Ovary (tissue), 9 donors: ENCODE data around the gene SEZ6. TPM values are rescaled to one million over a fixed set of nuclear protein-coding genes. Genes with fewer than 3 reads are reported as not detected.

Source experiments
- DNase-seq, 5 donors: peaks; one replicate each; pipeline ENCODE4 v3.0.0-alpha.2; 2019 to 2020
- H3K27ac ChIP-seq, 2 donors: fragments of 200-600 bp; one replicate each; pipeline versions ENCODE4 v1.5.1 to v1.8.0; 2019 to 2022
- H3K27me3 ChIP-seq: fragments of 200-600 bp; one replicate; pipeline ENCODE4 v1.8.0; 2022
- H3K36me3 ChIP-seq: fragments of 200-600 bp; sonication (generic); one replicate; pipeline ENCODE4 v1.5.1; 2019
- H3K4me1 ChIP-seq: one replicate; pipeline ENCODE4 v1.8.1; 2013; ENCODE audit warnings: mild to moderate bottlenecking, moderate library complexity; ENCODE audit not compliant: insufficient read depth
- H3K4me3 ChIP-seq: fragments of 200-600 bp; sonication (generic); one replicate; pipeline ENCODE4 v1.5.1; 2017
- H3K9me3 ChIP-seq, 2 donors: fragments of 200-600 bp in 1 of 2; sonication (generic) in 1 of 2; one replicate each; pipeline versions ENCODE4 v1.5.1 to v1.8.1; 2013 to 2019; ENCODE audit warnings: mild to moderate bottlenecking in 1 of 2, moderate library complexity in 1 of 2
- EP300 ChIP-seq: sonication (generic); formaldehyde crosslinking; IDR thresholded peaks from one replicate; pipeline ENCODE4 v1.6.1; 2017; ENCODE audit warnings: antibody characterized with exemption
- POLR2A ChIP-seq: fragments of 450-650 bp; IDR thresholded peaks from one replicate; pipeline ENCODE4 v1.6.1; 2017; ENCODE audit warnings: antibody characterized with exemption, mild to moderate bottlenecking, moderate library complexity
- WGBS, 3 donors: extraction: QIAGEN DNeasy Blood & Tissue Kit in 1 of 3; methylation state at CpG; one replicate each; pipeline versions ENCODE4 v1.1.5 to v1.1.7; 2013 to 2017; 5-methylcytosine and 5-hydroxymethylcytosine counted together
- intact Hi-C, 4 donors: fragments of 100-400 bp; cut with DNase I; formaldehyde crosslinking; loops; one replicate each; pipeline versions ENCODE4 v1.11.0 to v1.15.1; 2022 to 2023
- polyA plus RNA-seq, 2 donors: library from polyadenylated mRNA; stranded (reverse); fragments of 200-250 nt in 1 of 2; fragments of 350-450 nt in 1 of 2; fragmentation: Illumina TruSeq in 1 of 2; extraction: RNeasy Lipid Tissue Mini Kit (QIAGEN cat#74804) in 1 of 2; gene quantifications; one replicate each; pipeline ENCODE4 v1.2.3, GENCODE V29; 2013 to 2014
- total RNA-seq, 7 donors: library from RNA; depleted of rRNA in 2 of 7; stranded (reverse); fragments of >200 nt in 2 of 7; fragmentation: NEBNext Ultra II Directional in 3 of 7; extraction: Animal tissue kit (Norgen Biotek cat#: 25700) in 3 of 7; gene quantifications; one replicate each; pipeline versions ENCODE4 v1.1.0 to v1.2.4, GENCODE V29; 2016 to 2023
- TF ChIP-seq, protein P1 (sequence below), 3 donors: fragments of 450-650 bp in 2 of 3; fragments of 200-600 bp in 1 of 3; IDR thresholded peaks; one replicate each; pipeline versions ENCODE4 v1.5.1 to v1.8.0; 2016 to 2022; ENCODE audit warnings: antibody characterized with exemption in 3 of 3, mild to moderate bottlenecking in 1 of 3
- donor health status: DM: no; HTN: no; CAD: no; lungs with moderate emphysema.
- donor health status: DM: no; HTN: no; CAD: no.
- donor health status: Bipolar disorder and iron deficiency.
- donor health status: DM: yes; HTN: yes; CAD: no.
- donor health status: DM: no; HTN: no; CAD: no.
- donor health status: DM: yes; HTN: yes; CAD: no.

The SEZ6 gene
- total and polyA plus RNA-seq, 9 donors, result not detected

DNA sequence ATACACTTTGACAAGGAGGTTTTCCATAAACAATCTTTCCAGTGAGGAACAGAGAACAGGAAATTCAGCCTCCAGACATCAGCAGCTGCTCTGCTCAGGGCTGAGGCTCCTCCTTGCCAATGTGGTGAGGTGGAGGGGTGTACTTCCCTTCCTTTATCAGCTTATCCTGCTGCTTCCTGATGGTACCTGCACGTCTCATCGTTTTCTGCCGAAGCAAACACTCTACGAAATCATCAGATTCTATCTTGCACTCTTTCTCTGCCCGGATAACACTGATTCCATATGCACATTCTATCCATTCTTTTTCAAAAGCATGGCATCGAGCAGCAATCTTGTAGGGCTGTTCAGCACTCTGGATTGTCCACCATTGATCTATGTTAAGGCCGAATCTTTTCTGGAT lies 15.4 kb upstream of the SEZ6 start:
- Histone ChIP-seq H3K36me3 (no peaks in the 10 kb centered on the region), H3K27ac (no peak overlapping the region), H3K4me3 (no peak overlapping the region), H3K9me3 (no peaks in the 10 kb centered on the region), H3K4me1 (peaks cover 2% of the 10 kb centered on the region), H3K27me3 (no peaks in the 10 kb centered on the region)
- no peak for DNase-seq
- intact Hi-C loops, result loop anchor here in 1 of 4 donors (10.0 kb wide), 1 partner anchor 56 kb away; no protein-coding TSS in a partner anchor
- TF ChIP-seq, protein P1, sequence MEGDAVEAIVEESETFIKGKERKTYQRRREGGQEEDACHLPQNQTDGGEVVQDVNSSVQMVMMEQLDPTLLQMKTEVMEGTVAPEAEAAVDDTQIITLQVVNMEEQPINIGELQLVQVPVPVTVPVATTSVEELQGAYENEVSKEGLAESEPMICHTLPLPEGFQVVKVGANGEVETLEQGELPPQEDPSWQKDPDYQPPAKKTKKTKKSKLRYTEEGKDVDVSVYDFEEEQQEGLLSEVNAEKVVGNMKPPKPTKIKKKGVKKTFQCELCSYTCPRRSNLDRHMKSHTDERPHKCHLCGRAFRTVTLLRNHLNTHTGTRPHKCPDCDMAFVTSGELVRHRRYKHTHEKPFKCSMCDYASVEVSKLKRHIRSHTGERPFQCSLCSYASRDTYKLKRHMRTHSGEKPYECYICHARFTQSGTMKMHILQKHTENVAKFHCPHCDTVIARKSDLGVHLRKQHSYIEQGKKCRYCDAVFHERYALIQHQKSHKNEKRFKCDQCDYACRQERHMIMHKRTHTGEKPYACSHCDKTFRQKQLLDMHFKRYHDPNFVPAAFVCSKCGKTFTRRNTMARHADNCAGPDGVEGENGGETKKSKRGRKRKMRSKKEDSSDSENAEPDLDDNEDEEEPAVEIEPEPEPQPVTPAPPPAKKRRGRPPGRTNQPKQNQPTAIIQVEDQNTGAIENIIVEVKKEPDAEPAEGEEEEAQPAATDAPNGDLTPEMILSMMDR (IDR thresholded peaks at IDR 0.05), result no peak
- TF ChIP-seq POLR2A, result no peak
- no peak for TF ChIP-seq EP300
- 51 to 66% (median 62%) methylated on average over 7 of the region's 7 CpGs for WGBS, 3 donors

DNA sequence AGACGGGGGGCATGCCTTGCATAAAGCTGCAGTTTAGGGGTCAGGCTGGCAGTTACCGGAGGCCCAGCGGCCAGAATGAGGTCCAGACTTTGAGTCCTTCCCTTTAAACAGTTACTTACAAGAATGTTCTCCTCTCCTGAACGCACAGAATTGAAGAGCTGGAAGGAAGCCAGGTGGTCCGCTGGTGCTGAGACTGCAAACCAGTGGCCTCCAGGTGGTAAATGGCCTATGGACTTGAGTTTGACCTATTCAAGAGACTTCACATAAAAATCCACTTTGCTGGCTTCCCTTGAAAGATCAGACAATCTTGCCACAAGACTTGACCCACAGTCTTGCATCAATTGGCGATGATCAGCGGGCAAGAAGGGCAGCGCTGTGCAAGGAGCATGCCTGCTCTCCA lies 14.7 kb upstream of the SEZ6 start:
- no peak for DNase-seq
- intact Hi-C loops, result loop anchor here in 1 of 4 donors (10.0 kb wide), 1 partner anchor 56 kb away; no protein-coding TSS in a partner anchor
- TF ChIP-seq, protein P1 (IDR thresholded peaks at IDR 0.05), result no peak
- no peak for TF ChIP-seq POLR2A
- no peak for TF ChIP-seq EP300
- H3K27ac ChIP-seq, result no peak overlapping the region
- no peaks in the 10 kb centered on the region for H3K36me3 ChIP-seq
- H3K4me1 ChIP-seq, result peaks cover 2% of the 10 kb centered on the region
- 62 to 69% (median 65%) methylated on average over 8 of the region's 8 CpGs for WGBS, 3 donors
- no peaks in the 10 kb centered on the region for H3K9me3 ChIP-seq
- H3K4me3 ChIP-seq, result no peak overlapping the region
- no peaks in the 10 kb centered on the region for H3K27me3 ChIP-seq

DNA sequence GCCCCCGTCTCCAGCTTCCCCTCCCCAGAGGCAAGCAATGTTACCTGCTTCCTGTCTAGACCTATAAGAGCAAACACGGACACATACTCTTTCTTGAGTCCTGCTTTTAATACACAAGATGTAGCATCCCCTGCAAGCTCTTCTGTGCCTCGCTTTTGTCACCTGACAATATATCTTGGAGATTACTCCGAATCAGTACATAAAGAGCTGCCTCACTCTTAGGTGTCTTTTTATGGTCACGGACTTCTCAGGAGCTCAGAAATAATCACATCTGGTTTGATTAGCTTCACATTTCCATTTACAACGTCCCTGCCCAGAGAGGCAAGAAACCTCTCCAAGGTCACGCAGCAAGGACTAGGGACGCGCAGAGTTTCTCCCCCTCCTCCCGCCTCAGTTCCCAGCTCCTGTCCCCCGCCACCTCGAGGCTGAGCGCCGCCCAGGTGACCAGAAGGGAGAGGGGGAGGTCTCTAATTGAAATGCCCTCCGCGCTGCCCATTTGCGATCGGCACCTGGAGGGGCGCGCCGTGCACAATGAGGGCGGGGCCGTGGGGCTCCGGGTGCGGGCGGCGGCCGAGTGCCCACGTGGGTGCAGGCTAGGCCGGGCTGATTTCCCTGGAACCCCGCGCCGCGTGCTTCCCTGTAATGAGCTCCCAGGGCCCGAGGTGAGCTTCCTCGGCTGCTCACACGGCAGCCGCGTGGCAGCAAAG lies 13.8 kb upstream of the SEZ6 start:
- Histone ChIP-seq H3K27ac (no peak overlapping the region), H3K27me3 (no peaks in the 10 kb centered on the region), H3K4me1 (peaks cover 2% of the 10 kb centered on the region), H3K36me3 (no peaks in the 10 kb centered on the region), H3K4me3 (no peak overlapping the region), H3K9me3 (no peaks in the 10 kb centered on the region)
- intact Hi-C loops, result loop anchor here in 2 of 4 donors (2.0 to 10.0 kb wide), 2 partner anchors 19 to 55 kb away; no protein-coding TSS in a partner anchor
- TF ChIP-seq, protein P1 (IDR thresholded peaks at IDR 0.05), result no peak
- TF ChIP-seq POLR2A (no peak), EP300 (no peak)
- WGBS, 3 donors, result 3 to 5% (median 5%) methylated on average over 39 of the region's 39 CpGs
- DNase-seq, result no peak

DNA sequence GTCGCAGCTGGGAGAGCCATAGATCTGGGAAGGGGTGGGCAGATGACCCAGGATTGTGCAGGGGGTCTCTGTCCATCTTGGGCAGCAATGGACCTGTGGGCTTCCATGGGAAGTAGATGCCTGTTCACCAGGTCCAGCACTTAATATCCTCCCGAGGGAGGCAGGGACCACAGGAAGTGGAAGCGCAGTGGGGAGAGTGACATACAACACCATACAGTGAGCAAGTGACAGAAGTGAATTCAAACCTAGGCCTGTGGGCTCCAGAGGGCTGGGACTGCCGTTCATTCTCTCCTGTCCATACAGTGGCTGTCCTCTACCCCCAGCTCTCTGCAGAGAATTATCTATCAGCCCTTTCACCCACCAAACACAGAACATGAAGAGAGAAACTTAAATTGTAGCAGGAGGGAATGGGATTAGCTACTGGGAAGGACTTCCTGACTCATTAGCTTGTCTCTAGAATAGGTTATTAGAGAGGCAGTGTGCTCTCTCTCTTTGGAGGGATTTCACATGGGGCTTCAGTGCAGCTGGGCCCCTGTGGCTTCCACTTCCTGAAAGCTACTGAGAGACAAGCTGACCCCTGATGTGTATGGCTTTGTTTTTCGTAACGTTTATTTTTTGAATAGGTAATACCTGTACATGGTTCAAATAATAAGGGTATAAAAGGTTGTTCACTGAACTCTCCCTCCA lies 13.1 kb upstream of the SEZ6 start:
- peaks cover 2% of the 10 kb centered on the region for H3K4me1 ChIP-seq
- no peak overlapping the region for H3K27ac ChIP-seq
- H3K27me3 ChIP-seq, result no peaks in the 10 kb centered on the region
- WGBS, 3 donors, result 44 to 62% (median 50%) methylated on average over 6 of the region's 6 CpGs
- H3K36me3 ChIP-seq, result no peaks in the 10 kb centered on the region
- DNase-seq, result no peak
- intact Hi-C loops, result loop anchor here in 1 of 4 donors (2.0 kb wide), 1 partner anchor 20 kb away; no protein-coding TSS in a partner anchor
- no peak for TF ChIP-seq EP300
- no peaks in the 10 kb centered on the region for H3K9me3 ChIP-seq
- no peak overlapping the region for H3K4me3 ChIP-seq
